H9 (cell line): ENCODE results near the gene ZMYND8. TPM values are rescaled to one million over a fixed set of nuclear protein-coding genes. Genes with fewer than 3 reads are reported as not detected.

Experiments
- DNase-seq: peaks from one replicate; pipeline ENCODE4 v3.0.0-alpha.2; 2017
- H2AFZ ChIP-seq: one replicate; pipeline ENCODE4 v1.6.1; 2013; ENCODE audit warnings: mild to moderate bottlenecking, low read length, control low read depth, moderate library complexity
- H2AK5ac ChIP-seq: 2 replicates; pipeline ENCODE4 v1.6.1; 2013; ENCODE audit warnings: low read length, control low read depth, mixed read lengths; ENCODE audit not compliant: insufficient read length
- H2BK120ac ChIP-seq: one replicate; pipeline ENCODE4 v1.6.1; 2013; ENCODE audit warnings: low read depth, mild to moderate bottlenecking, low read length, control low read depth, inconsistent platforms; ENCODE audit not compliant: poor library complexity, severe bottlenecking
- H2BK12ac ChIP-seq: 2 replicates; pipeline ENCODE4 v1.6.1; 2013; ENCODE audit warnings: low read length, control low read depth, mixed read lengths, low read depth; ENCODE audit not compliant: insufficient read length
- H2BK15ac ChIP-seq: 2 replicates; pipeline ENCODE4 v1.6.1; 2013; ENCODE audit warnings: low read depth, low read length, control low read depth
- H2BK20ac ChIP-seq: one replicate; pipeline ENCODE4 v1.6.1; 2013; ENCODE audit warnings: low read depth, mild to moderate bottlenecking, low read length, control low read depth, inconsistent platforms; ENCODE audit not compliant: poor library complexity, severe bottlenecking
- H2BK5ac ChIP-seq: 2 replicates; pipeline ENCODE4 v1.6.1; 2013; ENCODE audit warnings: low read length, control low read depth, mixed read lengths; ENCODE audit not compliant: insufficient read length
- H3K14ac ChIP-seq: 2 replicates; pipeline ENCODE4 v1.6.1; 2013; ENCODE audit warnings: low read length, control low read depth; ENCODE audit not compliant: insufficient read depth
- H3K18ac ChIP-seq: 2 replicates; pipeline ENCODE4 v1.6.1; 2013; ENCODE audit warnings: low read depth, mild to moderate bottlenecking, mixed read lengths, low read length, control low read depth; ENCODE audit not compliant: insufficient read length
- H3K23ac ChIP-seq: 2 replicates; pipeline ENCODE4 v1.6.1; 2013; ENCODE audit warnings: low read length, control low read depth, mixed read lengths, low read depth; ENCODE audit not compliant: insufficient read length
- H3K23me2 ChIP-seq: 2 replicates; pipeline ENCODE4 v1.6.1; 2013; ENCODE audit warnings: low read depth, mild to moderate bottlenecking, mixed read lengths, low read length, control low read depth; ENCODE audit not compliant: insufficient read length, poor library complexity, severe bottlenecking
- H3K27ac ChIP-seq: 2 replicates; pipeline ENCODE4 v1.5.1; 2013; ENCODE audit warnings: low read length, control low read depth, mixed read lengths, low read depth; ENCODE audit not compliant: insufficient read length
- H3K27me3 ChIP-seq: 2 replicates; pipeline ENCODE4 v1.6.1; 2013; ENCODE audit warnings: low read length, control low read depth, inconsistent platforms; ENCODE audit not compliant: insufficient read depth
- H3K4ac ChIP-seq: 2 replicates; pipeline ENCODE4 v1.6.1; 2013; ENCODE audit warnings: low read depth, mild to moderate bottlenecking, control low read depth, inconsistent platforms, low read length, moderate library complexity
- H3K4me1 ChIP-seq: 2 replicates; pipeline ENCODE4 v1.6.1; 2013; ENCODE audit warnings: low read length, control low read depth, inconsistent platforms; ENCODE audit not compliant: insufficient read depth
- H3K4me2 ChIP-seq: 2 replicates; pipeline ENCODE4 v1.6.1; 2013; ENCODE audit warnings: low read length, control low read depth, mixed read lengths; ENCODE audit not compliant: insufficient read length, insufficient read depth
- H3K56ac ChIP-seq: 2 replicates; pipeline ENCODE4 v1.6.1; 2013; ENCODE audit warnings: low read depth, mild to moderate bottlenecking, mixed read lengths, low read length, control low read depth; ENCODE audit not compliant: insufficient read length
- H3K79me1 ChIP-seq: 2 replicates; pipeline ENCODE4 v1.6.1; 2013; ENCODE audit warnings: low read depth, mild to moderate bottlenecking, moderate library complexity, low read length, control low read depth, inconsistent platforms; ENCODE audit not compliant: insufficient read depth, poor library complexity, severe bottlenecking
- H3K79me2 ChIP-seq: 2 replicates; pipeline ENCODE4 v1.6.1; 2013; ENCODE audit warnings: low read length, control low read depth, inconsistent platforms; ENCODE audit not compliant: insufficient read depth
- H3K9ac ChIP-seq: 2 replicates; pipeline ENCODE4 v1.6.1; 2013; ENCODE audit warnings: low read length, control low read depth, mixed read lengths; ENCODE audit not compliant: insufficient read length; ENCODE audit errors: extremely low read depth
- H3K9me3 ChIP-seq: one replicate; pipeline ENCODE4 v1.6.1; 2013; ENCODE audit warnings: low read depth, low read length, inconsistent platforms; ENCODE audit not compliant: control insufficient read depth
- H3T11ph ChIP-seq: one replicate; pipeline ENCODE4 v1.6.1; 2013; ENCODE audit warnings: mild to moderate bottlenecking, low read length, control low read depth, inconsistent platforms
- H4K20me1 ChIP-seq: one replicate; pipeline ENCODE4 v1.6.1; 2013; ENCODE audit not compliant: control insufficient read depth, insufficient read length, insufficient read depth
- H4K5ac ChIP-seq: 2 replicates; pipeline ENCODE4 v1.6.1; 2013; ENCODE audit warnings: low read depth, mild to moderate bottlenecking, mixed read lengths, low read length, control low read depth; ENCODE audit not compliant: insufficient read length
- H4K8ac ChIP-seq: replicated peaks from 2 replicates; pipeline ENCODE4 v1.6.1; 2013; ENCODE audit warnings: low read length, control low read depth, mixed read lengths, low read depth; ENCODE audit not compliant: insufficient read length
- H4K91ac ChIP-seq: 2 replicates; pipeline ENCODE4 v1.6.1; 2013; ENCODE audit warnings: low read depth, mild to moderate bottlenecking, moderate library complexity, mixed read lengths, low read length, control low read depth; ENCODE audit not compliant: insufficient read length
- H3K27ac Mint-ChIP-seq, 3 experiments: 2 replicates in 2 of 3; 3 replicates in 1 of 3; pipeline ENCODE4 v1.8.0; 2020 to 2021; ENCODE audit warnings: mixed read lengths in 3 of 3, mild to moderate bottlenecking in 1 of 3, moderate library complexity in 1 of 3
- H3K27me3 Mint-ChIP-seq: 2 replicates; pipeline ENCODE4 v1.8.0; 2021; ENCODE audit warnings: low read depth, mild to moderate bottlenecking, moderate library complexity, mixed read lengths
- H3K36me3 Mint-ChIP-seq, 3 experiments: 2 replicates in 2 of 3; 3 replicates in 1 of 3; pipeline ENCODE4 v1.8.0; 2020 to 2021; ENCODE audit warnings: low read depth in 3 of 3, mixed read lengths in 3 of 3; ENCODE audit not compliant: insufficient read depth in 1 of 3
- H3K4me1 Mint-ChIP-seq, 2 experiments: 2 replicates each; pipeline ENCODE4 v1.8.0; 2020; ENCODE audit warnings: mixed read lengths in 2 of 2
- H3K4me3 Mint-ChIP-seq, 2 experiments: 2 replicates in 1 of 2; 3 replicates in 1 of 2; pipeline ENCODE4 v1.8.0; 2020 to 2021; ENCODE audit warnings: mild to moderate bottlenecking in 2 of 2, mixed read lengths in 2 of 2, moderate library complexity in 1 of 2
- H3K9me3 Mint-ChIP-seq, 2 experiments: 2 replicates in 1 of 2; 3 replicates in 1 of 2; pipeline ENCODE4 v1.8.0; 2020; ENCODE audit warnings: mild to moderate bottlenecking in 2 of 2, mixed read lengths in 2 of 2, moderate library complexity in 1 of 2
- CTCF ChIP-seq: fragments of 200-600 bp; sonication (generic); conservative IDR thresholded peaks from 3 replicates; pipeline ENCODE4 v1.8.0; 2021; ENCODE audit warnings: antibody characterized with exemption, mild to moderate bottlenecking
- WGBS: extraction: QIAGEN DNeasy Blood & Tissue Kit; methylation state at CpG from one replicate; pipeline ENCODE4 v1.1.7; 2013; ENCODE audit warnings: missing lambda C conversion rate, low lambda C conversion rate, mixed read lengths; ENCODE audit not compliant: insufficient read length; ENCODE audit errors: extremely low coverage; 5-methylcytosine and 5-hydroxymethylcytosine counted together
- total RNA-seq: library from RNA; stranded (reverse); gene quantifications from 2 replicates; pipeline ENCODE4 v1.2.1, GENCODE V29; 2021

ZMYND8 gene
- total RNA-seq, 1 experiment from 2014 or later: 158 TPM

- no peak overlapping the region for H3K4me2 ChIP-seq
- TF ChIP-seq CTCF: no peak
- H3K56ac ChIP-seq: no peak overlapping the region
- H3K27ac ChIP-seq: no peak overlapping the region
- Mint-ChIP-seq H3K4me3 (no peak overlapping the region), H3K36me3 (peaks cover 8 to 29% (median 12%) of the 10 kb centered on the region in 3 experiments; a peak in 6 of 7 replicates), H3K27me3 (no peaks in the 10 kb centered on the region), H3K27ac (no peak overlapping the region), H3K4me1 (peaks cover 17 to 19% of the 10 kb centered on the region in 2 experiments), H3K9me3 (no peaks in the 10 kb centered on the region; a peak in 1 of 5 replicates)
- H2BK12ac ChIP-seq: no peak overlapping the region
- H4K5ac ChIP-seq: no peak overlapping the region
- H2BK120ac ChIP-seq: no peak overlapping the region
- peaks cover 2% of the 10 kb centered on the region for H3K79me1 ChIP-seq
- no peak overlapping the region for H2BK15ac ChIP-seq
- H2AK5ac ChIP-seq: no peak overlapping the region
- no peak overlapping the region for H3K23ac ChIP-seq
- no peak overlapping the region for H2BK20ac ChIP-seq
- H3K9me3 ChIP-seq: no peaks in the 10 kb centered on the region
- no peak overlapping the region for H2BK5ac ChIP-seq
- H4K91ac ChIP-seq: no peak overlapping the region
- no peaks in the 10 kb centered on the region for H3K23me2 ChIP-seq
- no peaks in the 10 kb centered on the region for H3K27me3 ChIP-seq
- no peaks in the 10 kb centered on the region for H3K4me1 ChIP-seq
- H3K18ac ChIP-seq: no peak overlapping the region
- H4K20me1 ChIP-seq: no peaks in the 10 kb centered on the region
- peaks cover 3% of the 10 kb centered on the region; the same call in 1 of the 2 replicates for H3K79me2 ChIP-seq
- no peak for DNase-seq
- H3K14ac ChIP-seq: no peak overlapping the region
- no peak overlapping the region for H3T11ph ChIP-seq
- no peak overlapping the region for H3K9ac ChIP-seq
- H3K4ac ChIP-seq: no peak overlapping the region
- no peak overlapping the region for H2AFZ ChIP-seq
- WGBS: no CpG with 5 or more reads among the region's 7 CpGs
- H4K8ac ChIP-seq: no peak overlapping the region
Observed at GRCh38 chr20:47211036-47211435, 145.5 kb downstream of the ZMYND8 start.
